Heart right ventricle (tissue), 16 donors: ENCODE results near the gene MAP3K5. TPM values are rescaled to one million over a fixed set of nuclear protein-coding genes. Genes with fewer than 3 reads are reported as not detected.

Source experiments
- ATAC-seq, 8 donors: fragments of 200-7000 bp; cut with Tn5 transposase; one replicate each; pipeline ENCODE4 v1.9.1; 2020; ENCODE audit warnings: mild to moderate bottlenecking in 8 of 8, moderate library complexity in 8 of 8, moderate number of reproducible peaks in 1 of 8
- DNase-seq, 2 donors: peaks; one replicate each; pipeline ENCODE4 v3.0.0-alpha.2; 2020
- H3K27ac ChIP-seq, 10 donors: fragments of 200-600 bp; sonication (generic) in 2 of 10; one replicate each; pipeline versions ENCODE4 v1.5.0 to v1.8.0; 2020 to 2022; ENCODE audit warnings: mild to moderate bottlenecking in 3 of 10
- H3K27me3 ChIP-seq, 7 donors: fragments of 200-600 bp; one replicate each; pipeline ENCODE4 v1.8.0; 2021 to 2022; ENCODE audit warnings: mild to moderate bottlenecking in 2 of 7
- H3K36me3 ChIP-seq, 9 donors: fragments of 200-600 bp; sonication (generic) in 1 of 9; one replicate each; pipeline versions ENCODE4 v1.5.0 to v1.8.0; 2020 to 2022; ENCODE audit warnings: mild to moderate bottlenecking in 2 of 9
- H3K4me1 ChIP-seq, 9 donors: fragments of 200-600 bp; sonication (generic) in 1 of 9; one replicate each; pipeline versions ENCODE4 v1.5.0 to v1.8.0; 2020 to 2022; ENCODE audit warnings: mild to moderate bottlenecking in 4 of 9
- H3K4me3 ChIP-seq, 10 donors: fragments of 200-600 bp; sonication (generic) in 2 of 10; one replicate each; pipeline versions ENCODE4 v1.5.0 to v1.8.0; 2020 to 2022; ENCODE audit warnings: mild to moderate bottlenecking in 7 of 10, moderate library complexity in 2 of 10
- H3K9me3 ChIP-seq, 11 donors: fragments of 200-600 bp in 10 of 11; sonication (generic) in 2 of 11; one replicate each; pipeline versions ENCODE4 v1.5.0 to v1.8.0; 2013 to 2022; ENCODE audit warnings: mild to moderate bottlenecking in 2 of 11, control low read depth in 1 of 11, moderate library complexity in 1 of 11
- CTCF ChIP-seq, 9 donors: fragments of 200-600 bp; sonication (generic) in 2 of 9; IDR thresholded peaks; one replicate each; pipeline versions ENCODE4 v1.5.0 to v1.8.0; 2021 to 2022; ENCODE audit warnings: antibody characterized with exemption in 9 of 9, mild to moderate bottlenecking in 5 of 9, moderate library complexity in 1 of 9
- WGBS, 2 donors: extraction: QIAGEN DNeasy Blood & Tissue Kit; methylation state at CpG; one replicate each; pipeline ENCODE4 v1.1.7; 2013; ENCODE audit warnings: inconsistent platforms in 1 of 2; 5-methylcytosine and 5-hydroxymethylcytosine counted together
- intact Hi-C, 10 donors: fragments of 100-400 bp; cut with DNase I; formaldehyde crosslinking; loops; one replicate each; pipeline versions ENCODE4 v1.11.1 to v1.14.2; 2022
- polyA plus RNA-seq, 2 donors: library from polyadenylated mRNA; stranded (reverse); fragments of 200-250 nt; gene quantifications; one replicate each; pipeline ENCODE4 v1.2.3, GENCODE V29; 2013
- total RNA-seq, 10 donors: library from RNA; stranded (reverse); fragmentation: NEBNext Ultra II Directional in 3 of 10; extraction: Animal tissue kit (Norgen Biotek cat#: 25700) in 3 of 10; gene quantifications; one replicate each; pipeline versions ENCODE4 v1.2.1 to v1.2.4, GENCODE V29; 2021 to 2023
- donor health status: Arrhythmogenic right ventricular cardiomyopathy.
- donor health status: ischemic (EF 13 %, LVEDD 7.1; RV severe dilation, severe dysfunction).
- donor health status: healthy with polysubstance abuse.
- donor health status: DM: no; HTN: yes; CAD: no.
- donor health status: DM: no; HTN: no; CAD: no.
- donor health status: ischemic (EF 25% LVEDD 6.9; RV normal size, moderate dysfunction).
- donor health status: ischemic (EF 25% LVEDD 5.7; RV mildly dilated, moderate dysfunction).
- donor health status: healthy.
- donor health status: DM: yes; HTN: yes; CAD: no.
- donor health status: Ischemic cardiomyopathy.
- donor health status: ischemic (EF 35%, LVEDD 5.7; RV mildly dilated, moderate dysfunction).
- donor health status: nonischemic (EF 11% LVEDD 7.7; RV severe dilation, severe dysfunction).
- donor health status: DM: yes; HTN: yes; CAD: no.
- donor health status: PGD.
- donor health status: ischemic (EF 29% LVEDD 5.4; RV normal size, mild dysfunction).
- donor health status: nonischemic (EF 23%, LVEDD 6.1; RV moderate dilation, normal function).

Gene MAP3K5
- total and polyA plus RNA-seq, 12 donors: 5.1 to 35.7 (median 27.8) TPM

GRCh38 chr6:136721467-136721866 is 70.8 kb downstream of the MAP3K5 start:
- DNase-seq (no peak), ATAC-seq (no peak)
- Histone ChIP-seq H3K4me1 (peaks cover 0 to 48% (median 20%) of the 10 kb centered on the region in 9 donors), H3K27me3 (no peaks in the 10 kb centered on the region), H3K4me3 (no peak overlapping the region), H3K27ac (no peak overlapping the region), H3K36me3 (no peaks in the 10 kb centered on the region), H3K9me3 (peaks cover 0 to 12% (median 5%) of the 10 kb centered on the region in 11 donors)
- intact Hi-C loops: no loop called here
- no peak for TF ChIP-seq CTCF (IDR thresholded peaks at IDR 0.05)
- WGBS, 2 donors: 86 to 88% methylated on average over 4 of the region's 4 CpGs

- H3K36me3 ChIP-seq: no peaks in the 10 kb centered on the region
- peak overlapping the region in 2 of 10 donors; percentile 22 to 55 for H3K27ac ChIP-seq
- intact Hi-C loops: no loop called here
- no peak for TF ChIP-seq CTCF (IDR thresholded peaks at IDR 0.05)
- H3K4me3 ChIP-seq: peak overlapping the region in 1 of 10 donors; percentile 17
- 90% methylated on average over 13 of the region's 13 CpGs for WGBS, 2 donors
- peaks cover 0 to 12% (median 5%) of the 10 kb centered on the region in 11 donors for H3K9me3 ChIP-seq
- no peaks in the 10 kb centered on the region for H3K27me3 ChIP-seq
- peaks cover 0 to 53% (median 25%) of the 10 kb centered on the region in 9 donors for H3K4me1 ChIP-seq
- DNase-seq (no peak), ATAC-seq (peak in 1 of 8 donors; percentile 27)
Observed at GRCh38 chr6:136720045-136720770, 72.1 kb downstream of the MAP3K5 start.

- ATAC-seq (no peak), DNase-seq (no peak)
- intact Hi-C loops: loop anchor here in 3 of 10 donors (5.0 to 10.0 kb wide), 3 partner anchors 65 to 75 kb away; no protein-coding TSS in a partner anchor
- Histone ChIP-seq H3K9me3 (peaks cover 0 to 12% (median 5%) of the 10 kb centered on the region in 11 donors), H3K4me3 (no peak overlapping the region), H3K27ac (peak overlapping the region in 3 of 10 donors; percentile 22 to 55 (median 29)), H3K27me3 (no peaks in the 10 kb centered on the region), H3K4me1 (peaks cover 0 to 53% (median 25%) of the 10 kb centered on the region in 9 donors), H3K36me3 (no peaks in the 10 kb centered on the region)
- no peak for TF ChIP-seq CTCF (IDR thresholded peaks at IDR 0.05)
- WGBS, 2 donors: 62 to 85% methylated on average over 2 of the region's 2 CpGs
Observed at GRCh38 chr6:136719280-136720044, 72.8 kb downstream of the MAP3K5 start.

GRCh38 chr6:136718476-136718875 is 73.8 kb downstream of the MAP3K5 start:
- intact Hi-C loops: loop anchor here in 3 of 10 donors (5.0 to 10.0 kb wide), 3 partner anchors 66 to 74 kb away; no protein-coding TSS in a partner anchor
- 44 to 47% methylated on average over 1 of the region's 1 CpG for WGBS, 2 donors
- Histone ChIP-seq H3K36me3 (no peaks in the 10 kb centered on the region), H3K9me3 (peaks cover 0 to 12% (median 5%) of the 10 kb centered on the region in 11 donors), H3K27ac (peak overlapping the region in 6 of 10 donors; percentile 22 to 71 (median 60)), H3K4me3 (no peak overlapping the region), H3K4me1 (peaks cover 0 to 44% (median 25%) of the 10 kb centered on the region in 9 donors), H3K27me3 (no peaks in the 10 kb centered on the region)
- ATAC-seq (no peak), DNase-seq (no peak)
- no peak for TF ChIP-seq CTCF (IDR thresholded peaks at IDR 0.05)
